ENCODE measurements around the gene PAMR1.

DNA sequence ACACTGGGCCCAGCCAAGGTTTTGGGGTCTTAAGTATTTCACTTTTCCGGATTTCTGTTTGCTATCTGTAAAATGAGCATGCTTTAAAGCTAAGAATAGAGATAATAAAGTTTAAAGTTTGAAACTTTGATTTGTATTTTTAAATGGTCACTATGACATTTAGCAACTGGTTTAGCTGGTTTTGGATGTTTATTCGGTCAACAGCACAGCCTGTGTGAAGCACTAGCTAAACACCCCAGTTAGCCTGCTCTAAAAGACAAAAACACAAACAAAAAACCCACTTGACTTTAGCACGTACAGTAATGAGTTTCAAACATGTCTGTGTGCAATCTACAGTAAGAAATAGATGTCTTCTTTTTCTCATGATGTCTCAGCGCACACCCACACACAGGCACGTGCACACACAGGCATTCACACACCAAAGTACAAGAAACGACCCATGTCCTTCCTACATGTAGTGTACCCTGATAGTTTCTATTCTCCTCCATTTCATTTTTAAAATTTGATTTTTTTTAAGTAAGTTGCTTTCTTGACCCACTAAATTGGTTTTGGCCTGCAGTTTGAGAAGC, 135.4 kb downstream of the PAMR1 start:
- TF ChIP-seq EZH2 (IDR thresholded peaks at IDR 0.05; ENCODE audit: low read depth): no peak
- TF ChIP-seq, protein P1, sequence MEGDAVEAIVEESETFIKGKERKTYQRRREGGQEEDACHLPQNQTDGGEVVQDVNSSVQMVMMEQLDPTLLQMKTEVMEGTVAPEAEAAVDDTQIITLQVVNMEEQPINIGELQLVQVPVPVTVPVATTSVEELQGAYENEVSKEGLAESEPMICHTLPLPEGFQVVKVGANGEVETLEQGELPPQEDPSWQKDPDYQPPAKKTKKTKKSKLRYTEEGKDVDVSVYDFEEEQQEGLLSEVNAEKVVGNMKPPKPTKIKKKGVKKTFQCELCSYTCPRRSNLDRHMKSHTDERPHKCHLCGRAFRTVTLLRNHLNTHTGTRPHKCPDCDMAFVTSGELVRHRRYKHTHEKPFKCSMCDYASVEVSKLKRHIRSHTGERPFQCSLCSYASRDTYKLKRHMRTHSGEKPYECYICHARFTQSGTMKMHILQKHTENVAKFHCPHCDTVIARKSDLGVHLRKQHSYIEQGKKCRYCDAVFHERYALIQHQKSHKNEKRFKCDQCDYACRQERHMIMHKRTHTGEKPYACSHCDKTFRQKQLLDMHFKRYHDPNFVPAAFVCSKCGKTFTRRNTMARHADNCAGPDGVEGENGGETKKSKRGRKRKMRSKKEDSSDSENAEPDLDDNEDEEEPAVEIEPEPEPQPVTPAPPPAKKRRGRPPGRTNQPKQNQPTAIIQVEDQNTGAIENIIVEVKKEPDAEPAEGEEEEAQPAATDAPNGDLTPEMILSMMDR (conservative IDR thresholded peaks at IDR 0.05): no peak
